ENCODE measurements around the gene DRD3.

DNA sequence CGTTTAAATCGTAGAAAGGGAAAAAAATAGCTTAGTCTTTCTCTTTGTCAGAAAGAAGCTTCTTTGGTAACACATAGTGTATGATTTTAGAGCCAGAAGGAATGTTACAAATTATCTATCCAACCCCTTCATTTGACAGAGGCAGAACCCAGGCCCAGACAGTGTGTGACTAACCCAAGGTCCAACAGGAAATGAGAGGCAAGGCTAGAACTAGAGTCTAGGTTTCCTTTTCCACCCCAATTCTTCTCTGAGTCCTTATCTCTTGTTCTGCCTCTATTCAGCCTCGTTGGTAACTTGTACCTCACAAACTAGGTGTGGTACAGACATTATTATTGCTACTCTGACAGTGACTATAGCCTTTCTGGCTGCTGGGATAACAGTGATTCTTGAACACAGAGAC, 83.1 kb downstream of the DRD3 start:
- no peak for TF ChIP-seq SP1 (IDR thresholded peaks at IDR 0.05)
- TF ChIP-seq, protein P1, sequence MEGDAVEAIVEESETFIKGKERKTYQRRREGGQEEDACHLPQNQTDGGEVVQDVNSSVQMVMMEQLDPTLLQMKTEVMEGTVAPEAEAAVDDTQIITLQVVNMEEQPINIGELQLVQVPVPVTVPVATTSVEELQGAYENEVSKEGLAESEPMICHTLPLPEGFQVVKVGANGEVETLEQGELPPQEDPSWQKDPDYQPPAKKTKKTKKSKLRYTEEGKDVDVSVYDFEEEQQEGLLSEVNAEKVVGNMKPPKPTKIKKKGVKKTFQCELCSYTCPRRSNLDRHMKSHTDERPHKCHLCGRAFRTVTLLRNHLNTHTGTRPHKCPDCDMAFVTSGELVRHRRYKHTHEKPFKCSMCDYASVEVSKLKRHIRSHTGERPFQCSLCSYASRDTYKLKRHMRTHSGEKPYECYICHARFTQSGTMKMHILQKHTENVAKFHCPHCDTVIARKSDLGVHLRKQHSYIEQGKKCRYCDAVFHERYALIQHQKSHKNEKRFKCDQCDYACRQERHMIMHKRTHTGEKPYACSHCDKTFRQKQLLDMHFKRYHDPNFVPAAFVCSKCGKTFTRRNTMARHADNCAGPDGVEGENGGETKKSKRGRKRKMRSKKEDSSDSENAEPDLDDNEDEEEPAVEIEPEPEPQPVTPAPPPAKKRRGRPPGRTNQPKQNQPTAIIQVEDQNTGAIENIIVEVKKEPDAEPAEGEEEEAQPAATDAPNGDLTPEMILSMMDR (IDR thresholded peaks at IDR 0.05; ENCODE audit: low read depth, low read length, missing input control): no peak
- no peak for TF ChIP-seq EGR1 (IDR thresholded peaks at IDR 0.05; ENCODE audit: low read depth in 2 of 2)
- no peak for TF ChIP-seq JUND (IDR thresholded peaks at IDR 0.05)
- no peak for TF ChIP-seq YY1 (IDR thresholded peaks at IDR 0.05)
- no peak for TF ChIP-seq RAD21 (IDR thresholded peaks at IDR 0.05)
- no peak for TF ChIP-seq FOXA1 (IDR thresholded peaks at IDR 0.05)
- no peak for TF ChIP-seq NR2F2 (IDR thresholded peaks at IDR 0.05)
- TF ChIP-seq HNF4G (IDR thresholded peaks at IDR 0.05): no peak
- TF ChIP-seq, protein P2, sequence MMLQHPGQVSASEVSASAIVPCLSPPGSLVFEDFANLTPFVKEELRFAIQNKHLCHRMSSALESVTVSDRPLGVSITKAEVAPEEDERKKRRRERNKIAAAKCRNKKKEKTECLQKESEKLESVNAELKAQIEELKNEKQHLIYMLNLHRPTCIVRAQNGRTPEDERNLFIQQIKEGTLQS (IDR thresholded peaks at IDR 0.05): no peak
- TF ChIP-seq, protein P3, sequence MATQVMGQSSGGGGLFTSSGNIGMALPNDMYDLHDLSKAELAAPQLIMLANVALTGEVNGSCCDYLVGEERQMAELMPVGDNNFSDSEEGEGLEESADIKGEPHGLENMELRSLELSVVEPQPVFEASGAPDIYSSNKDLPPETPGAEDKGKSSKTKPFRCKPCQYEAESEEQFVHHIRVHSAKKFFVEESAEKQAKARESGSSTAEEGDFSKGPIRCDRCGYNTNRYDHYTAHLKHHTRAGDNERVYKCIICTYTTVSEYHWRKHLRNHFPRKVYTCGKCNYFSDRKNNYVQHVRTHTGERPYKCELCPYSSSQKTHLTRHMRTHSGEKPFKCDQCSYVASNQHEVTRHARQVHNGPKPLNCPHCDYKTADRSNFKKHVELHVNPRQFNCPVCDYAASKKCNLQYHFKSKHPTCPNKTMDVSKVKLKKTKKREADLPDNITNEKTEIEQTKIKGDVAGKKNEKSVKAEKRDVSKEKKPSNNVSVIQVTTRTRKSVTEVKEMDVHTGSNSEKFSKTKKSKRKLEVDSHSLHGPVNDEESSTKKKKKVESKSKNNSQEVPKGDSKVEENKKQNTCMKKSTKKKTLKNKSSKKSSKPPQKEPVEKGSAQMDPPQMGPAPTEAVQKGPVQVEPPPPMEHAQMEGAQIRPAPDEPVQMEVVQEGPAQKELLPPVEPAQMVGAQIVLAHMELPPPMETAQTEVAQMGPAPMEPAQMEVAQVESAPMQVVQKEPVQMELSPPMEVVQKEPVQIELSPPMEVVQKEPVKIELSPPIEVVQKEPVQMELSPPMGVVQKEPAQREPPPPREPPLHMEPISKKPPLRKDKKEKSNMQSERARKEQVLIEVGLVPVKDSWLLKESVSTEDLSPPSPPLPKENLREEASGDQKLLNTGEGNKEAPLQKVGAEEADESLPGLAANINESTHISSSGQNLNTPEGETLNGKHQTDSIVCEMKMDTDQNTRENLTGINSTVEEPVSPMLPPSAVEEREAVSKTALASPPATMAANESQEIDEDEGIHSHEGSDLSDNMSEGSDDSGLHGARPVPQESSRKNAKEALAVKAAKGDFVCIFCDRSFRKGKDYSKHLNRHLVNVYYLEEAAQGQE (IDR thresholded peaks at IDR 0.05): no peak
- TF ChIP-seq, protein P4, sequence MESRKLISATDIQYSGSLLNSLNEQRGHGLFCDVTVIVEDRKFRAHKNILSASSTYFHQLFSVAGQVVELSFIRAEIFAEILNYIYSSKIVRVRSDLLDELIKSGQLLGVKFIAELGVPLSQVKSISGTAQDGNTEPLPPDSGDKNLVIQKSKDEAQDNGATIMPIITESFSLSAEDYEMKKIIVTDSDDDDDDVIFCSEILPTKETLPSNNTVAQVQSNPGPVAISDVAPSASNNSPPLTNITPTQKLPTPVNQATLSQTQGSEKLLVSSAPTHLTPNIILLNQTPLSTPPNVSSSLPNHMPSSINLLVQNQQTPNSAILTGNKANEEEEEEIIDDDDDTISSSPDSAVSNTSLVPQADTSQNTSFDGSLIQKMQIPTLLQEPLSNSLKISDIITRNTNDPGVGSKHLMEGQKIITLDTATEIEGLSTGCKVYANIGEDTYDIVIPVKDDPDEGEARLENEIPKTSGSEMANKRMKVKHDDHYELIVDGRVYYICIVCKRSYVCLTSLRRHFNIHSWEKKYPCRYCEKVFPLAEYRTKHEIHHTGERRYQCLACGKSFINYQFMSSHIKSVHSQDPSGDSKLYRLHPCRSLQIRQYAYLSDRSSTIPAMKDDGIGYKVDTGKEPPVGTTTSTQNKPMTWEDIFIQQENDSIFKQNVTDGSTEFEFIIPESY (IDR thresholded peaks at IDR 0.05): no peak
- TF ChIP-seq, protein P5, sequence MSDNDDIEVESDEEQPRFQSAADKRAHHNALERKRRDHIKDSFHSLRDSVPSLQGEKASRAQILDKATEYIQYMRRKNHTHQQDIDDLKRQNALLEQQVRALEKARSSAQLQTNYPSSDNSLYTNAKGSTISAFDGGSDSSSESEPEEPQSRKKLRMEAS (IDR thresholded peaks at IDR 0.05): no peak

Measured in liver (tissue), 3 donors.